GM10266 (cell line): Measurements from ENCODE around the gene MAP4.

Experiments used
- DNase-seq: peaks from one replicate; pipeline ENCODE4 v3.0.0; 2012; ENCODE audit errors: extremely low spot score
- TF ChIP-seq, protein P1 (sequence below): IDR thresholded peaks from 2 replicates; pipeline ENCODE4 v1.5.1; 2012; ENCODE audit warnings: mild to moderate bottlenecking, low read depth; ENCODE audit not compliant: control insufficient read depth, insufficient read depth; ENCODE audit errors: missing control alignments

MAP4 gene

DNA sequence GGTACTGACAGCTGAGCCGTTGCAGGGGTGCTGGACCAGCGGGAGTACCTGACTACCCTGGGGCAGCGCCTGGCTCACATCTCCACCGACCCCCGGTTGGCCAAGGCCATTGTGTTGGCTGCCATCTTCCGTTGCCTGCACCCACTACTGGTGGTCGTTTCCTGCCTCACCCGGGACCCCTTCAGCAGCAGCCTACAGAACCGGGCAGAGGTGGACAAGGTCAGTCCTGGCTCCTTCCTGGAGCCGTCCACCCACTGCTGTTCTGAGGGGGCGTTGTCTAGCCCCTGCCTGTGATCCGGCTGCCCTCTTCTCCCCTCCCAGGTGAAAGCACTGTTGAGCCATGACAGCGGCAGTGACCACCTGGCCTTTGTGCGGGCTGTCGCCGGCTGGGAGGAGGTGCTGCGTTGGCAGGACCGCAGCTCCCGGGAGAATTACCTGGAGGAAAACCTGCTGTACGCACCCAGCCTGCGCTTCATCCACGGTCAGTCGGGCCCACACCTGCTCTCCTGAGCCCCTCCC lies 167.6 kb downstream of the MAP4 start:
- DNase-seq = no peak
- TF ChIP-seq, protein P1, sequence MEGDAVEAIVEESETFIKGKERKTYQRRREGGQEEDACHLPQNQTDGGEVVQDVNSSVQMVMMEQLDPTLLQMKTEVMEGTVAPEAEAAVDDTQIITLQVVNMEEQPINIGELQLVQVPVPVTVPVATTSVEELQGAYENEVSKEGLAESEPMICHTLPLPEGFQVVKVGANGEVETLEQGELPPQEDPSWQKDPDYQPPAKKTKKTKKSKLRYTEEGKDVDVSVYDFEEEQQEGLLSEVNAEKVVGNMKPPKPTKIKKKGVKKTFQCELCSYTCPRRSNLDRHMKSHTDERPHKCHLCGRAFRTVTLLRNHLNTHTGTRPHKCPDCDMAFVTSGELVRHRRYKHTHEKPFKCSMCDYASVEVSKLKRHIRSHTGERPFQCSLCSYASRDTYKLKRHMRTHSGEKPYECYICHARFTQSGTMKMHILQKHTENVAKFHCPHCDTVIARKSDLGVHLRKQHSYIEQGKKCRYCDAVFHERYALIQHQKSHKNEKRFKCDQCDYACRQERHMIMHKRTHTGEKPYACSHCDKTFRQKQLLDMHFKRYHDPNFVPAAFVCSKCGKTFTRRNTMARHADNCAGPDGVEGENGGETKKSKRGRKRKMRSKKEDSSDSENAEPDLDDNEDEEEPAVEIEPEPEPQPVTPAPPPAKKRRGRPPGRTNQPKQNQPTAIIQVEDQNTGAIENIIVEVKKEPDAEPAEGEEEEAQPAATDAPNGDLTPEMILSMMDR = no peak

DNA sequence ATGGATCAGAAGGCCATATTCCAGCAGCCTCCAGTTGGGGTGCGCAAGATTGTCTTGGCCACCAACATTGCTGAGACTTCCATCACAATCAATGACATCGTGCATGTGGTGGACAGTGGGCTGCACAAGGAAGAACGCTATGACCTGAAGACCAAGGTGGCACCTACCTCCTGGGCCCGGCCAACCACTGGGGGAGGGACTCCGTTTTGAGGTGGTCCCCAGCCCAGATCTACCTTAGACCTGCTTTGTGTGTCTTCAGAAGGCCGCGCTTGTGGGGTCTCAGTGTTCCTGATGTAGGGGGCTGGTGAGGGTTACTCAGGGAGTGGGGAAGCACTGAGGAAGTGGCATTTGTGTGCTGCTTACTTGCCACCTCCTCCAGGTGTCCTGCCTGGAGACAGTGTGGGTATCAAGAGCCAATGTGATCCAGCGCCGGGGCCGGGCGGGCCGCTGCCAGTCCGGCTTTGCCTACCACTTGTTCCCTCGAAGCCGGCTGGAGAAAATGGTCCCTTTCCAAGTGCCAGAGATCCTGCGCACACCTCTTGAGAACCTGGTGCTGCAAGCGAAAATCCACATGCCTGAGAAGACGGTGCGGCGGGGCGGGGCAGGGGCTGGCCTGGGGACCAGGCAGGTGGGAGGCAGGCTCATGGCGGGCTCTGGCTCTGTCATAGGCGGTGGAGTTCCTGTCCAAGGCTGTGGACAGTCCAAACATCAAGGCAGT lies 168.3 kb downstream of the MAP4 start:
- DNase-seq = no peak
- TF ChIP-seq, protein P1 = no peak

- TF ChIP-seq, protein P1 = no peak
- DNase-seq = no peak
Measured at GRCh38 chr3:47847260-47847659, 169.0 kb downstream of the MAP4 start.

GRCh38 chr3:47846880-47847248 lies 169.4 kb downstream of the MAP4 start:
- DNase-seq = no peak
- TF ChIP-seq, protein P1 = no peak

- TF ChIP-seq, protein P1 = no peak
- DNase-seq = no peak
Measured at GRCh38 chr3:47846186-47846879, 169.9 kb downstream of the MAP4 start.

- DNase-seq = no peak
- TF ChIP-seq, protein P1 = no peak
Measured at GRCh38 chr3:47841786-47842349, 174.3 kb downstream of the MAP4 start.

DNA sequence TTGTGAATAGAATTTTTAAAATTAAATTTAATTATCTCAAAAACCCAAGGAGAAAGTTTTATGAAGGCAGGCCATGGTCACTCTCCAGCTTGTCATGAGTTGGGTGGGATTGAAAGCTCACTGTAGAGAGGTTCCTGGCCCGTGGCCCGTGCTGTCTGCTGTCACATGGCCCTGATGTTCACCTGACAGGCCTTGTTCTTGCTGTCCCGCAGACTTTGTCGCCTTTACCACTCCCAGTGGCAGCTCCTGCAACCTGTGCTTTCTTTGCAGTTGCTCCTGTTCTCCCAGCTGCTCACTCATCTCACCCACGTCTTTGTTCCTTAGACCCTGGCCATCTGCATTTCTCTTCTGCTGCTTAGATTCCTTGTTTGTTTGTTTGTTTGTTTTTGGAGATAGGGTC lies 177.7 kb downstream of the MAP4 start:
- no peak for DNase-seq
- TF ChIP-seq, protein P1 = no peak
